H1 (cell line): ENCODE data around the gene NDUFB4.
A peak's percentile ranks its signal among the peaks of the same experiment; 100 is the strongest.

Experiments used
- CEBPB ChIP-seq: IDR thresholded peaks from 2 replicates; pipeline ENCODE4 v1.6.1; 2012; ENCODE audit warnings: low read depth, low read length
- CREB1 ChIP-seq: IDR thresholded peaks from 2 replicates; pipeline ENCODE4 v1.6.1; 2012; ENCODE audit warnings: inconsistent platforms
- JUND ChIP-seq: IDR thresholded peaks from 2 replicates; pipeline ENCODE4 v1.6.1; 2011; ENCODE audit warnings: mild to moderate bottlenecking, improper control_type of control experiment, low read length
- POLR2AphosphoS5 ChIP-seq: IDR thresholded peaks from 2 replicates; pipeline ENCODE4 v1.6.1; 2011; ENCODE audit warnings: low read depth, low read length
- TEAD4 ChIP-seq: IDR thresholded peaks from 2 replicates; pipeline ENCODE4 v1.6.1; 2012; ENCODE audit warnings: low read depth, low read length, inconsistent platforms, mixed read lengths
- YY1 ChIP-seq: IDR thresholded peaks from 2 replicates; pipeline ENCODE4 v1.6.1; 2011; ENCODE audit warnings: low read depth, mild to moderate bottlenecking, low read length
- ZNF274 ChIP-seq: IDR thresholded peaks from 2 replicates; pipeline ENCODE4 v1.7.0; 2012; ENCODE audit warnings: low read length, borderline replicate concordance; ENCODE audit errors: extremely low read depth
- TF ChIP-seq, protein P1 (sequence below), 3 experiments: IDR thresholded peaks; 1 replicate in 2 of 3; 2 replicates in 1 of 3; pipeline versions ENCODE4 v1.5.1 to v1.6.1; 2011; ENCODE audit warnings: low read length in 3 of 3, mild to moderate bottlenecking in 3 of 3, inconsistent platforms in 2 of 3, low read depth in 1 of 3, moderate library complexity in 1 of 3; ENCODE audit not compliant: insufficient read depth in 1 of 3; ENCODE audit errors: control extremely low read depth in 1 of 3

DNA sequence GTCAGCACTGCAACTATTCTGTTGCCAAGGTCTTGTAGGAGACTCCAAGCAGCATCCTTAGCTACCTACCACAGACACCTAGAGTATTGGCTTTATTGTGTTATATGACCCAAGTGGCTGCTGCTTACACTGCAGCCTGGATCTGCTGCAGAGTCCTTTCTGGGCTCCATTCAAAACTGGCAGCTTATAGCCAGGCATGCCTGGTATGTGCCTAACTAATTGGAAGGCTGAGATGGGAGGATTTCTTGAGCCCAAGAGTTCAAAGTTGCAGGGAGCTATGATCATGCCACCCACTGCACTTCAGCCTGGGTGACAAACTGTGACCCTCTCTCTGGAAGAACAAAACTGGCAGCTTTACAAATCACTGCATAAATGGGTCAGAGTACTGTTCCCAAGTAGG is 8.6 kb downstream of the NDUFB4 start:
- TF ChIP-seq, protein P1, sequence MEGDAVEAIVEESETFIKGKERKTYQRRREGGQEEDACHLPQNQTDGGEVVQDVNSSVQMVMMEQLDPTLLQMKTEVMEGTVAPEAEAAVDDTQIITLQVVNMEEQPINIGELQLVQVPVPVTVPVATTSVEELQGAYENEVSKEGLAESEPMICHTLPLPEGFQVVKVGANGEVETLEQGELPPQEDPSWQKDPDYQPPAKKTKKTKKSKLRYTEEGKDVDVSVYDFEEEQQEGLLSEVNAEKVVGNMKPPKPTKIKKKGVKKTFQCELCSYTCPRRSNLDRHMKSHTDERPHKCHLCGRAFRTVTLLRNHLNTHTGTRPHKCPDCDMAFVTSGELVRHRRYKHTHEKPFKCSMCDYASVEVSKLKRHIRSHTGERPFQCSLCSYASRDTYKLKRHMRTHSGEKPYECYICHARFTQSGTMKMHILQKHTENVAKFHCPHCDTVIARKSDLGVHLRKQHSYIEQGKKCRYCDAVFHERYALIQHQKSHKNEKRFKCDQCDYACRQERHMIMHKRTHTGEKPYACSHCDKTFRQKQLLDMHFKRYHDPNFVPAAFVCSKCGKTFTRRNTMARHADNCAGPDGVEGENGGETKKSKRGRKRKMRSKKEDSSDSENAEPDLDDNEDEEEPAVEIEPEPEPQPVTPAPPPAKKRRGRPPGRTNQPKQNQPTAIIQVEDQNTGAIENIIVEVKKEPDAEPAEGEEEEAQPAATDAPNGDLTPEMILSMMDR (IDR thresholded peaks at IDR 0.05; ENCODE audit: control extremely low read depth in 1 of 3, insufficient read depth in 1 of 3, low read depth in 1 of 3, low read length in 3 of 3): no peak
- no peak for TF ChIP-seq JUND
- TF ChIP-seq TEAD4: peak; percentile 58; the same call in 1 of the 2 replicates
- no peak for TF ChIP-seq POLR2AphosphoS5
- no peak for TF ChIP-seq YY1
- TF ChIP-seq CREB1: no peak
- TF ChIP-seq ZNF274: no peak
- TF ChIP-seq CEBPB: no peak
